H1 (cell line): Measurements from ENCODE around the gene TNFRSF6B. TPM values are rescaled to one million over a fixed set of nuclear protein-coding genes. Genes with fewer than 3 reads are reported as not detected.

ENCODE experiments used
- CTBP2 ChIP-seq: IDR thresholded peaks from 2 replicates; pipeline ENCODE4 v1.7.0; 2011; ENCODE audit warnings: borderline replicate concordance, mild to moderate bottlenecking, moderate library complexity, mixed read lengths, low read length; ENCODE audit not compliant: insufficient read depth, insufficient read length
- polyA plus RNA-seq, 7 experiments: library from polyadenylated mRNA; depleted of rRNA in 3 of 7; stranded (reverse) in 5 of 7; unstranded in 2 of 7; fragments of >200 nt in 5 of 7; fragments of 200-250 nt in 2 of 7; gene quantifications; 1 replicate in 5 of 7; 2 replicates in 1 of 7; 4 replicates in 1 of 7; pipeline versions ENCODE4 v1.2.1 to v1.2.3, GENCODE V29; 2011 to 2013; ENCODE audit warnings: missing spikeins in 2 of 7, mixed read lengths in 2 of 7
- total RNA-seq: library from RNA; stranded (reverse); fragmentation: NEBNext Ultra II Directional; extraction: Animal tissue kit (Norgen Biotek cat#: 25700); gene quantifications from 2 replicates; pipeline ENCODE4 v1.2.1, GENCODE V29; 2021

The TNFRSF6B gene
- total and polyA plus RNA-seq, 2 of the 8 experiments (the other 6 are each of a cell fraction or from before 2014, with no cell fraction given), result 3.1 TPM; not detected in 1

GRCh38 chr20:63664143-63664851, 32.2 kb upstream of the TNFRSF6B start (continued):
- no peak for TF ChIP-seq CTBP2
